Raji (cell line): ENCODE data around the gene AK8.

Source experiments
- POLR2A ChIP-seq: IDR thresholded peaks from 2 replicates; pipeline ENCODE4 v1.6.1; 2011; ENCODE audit warnings: low read depth, low read length, control low read depth; ENCODE audit not compliant: insufficient read depth

The AK8 gene

DNA sequence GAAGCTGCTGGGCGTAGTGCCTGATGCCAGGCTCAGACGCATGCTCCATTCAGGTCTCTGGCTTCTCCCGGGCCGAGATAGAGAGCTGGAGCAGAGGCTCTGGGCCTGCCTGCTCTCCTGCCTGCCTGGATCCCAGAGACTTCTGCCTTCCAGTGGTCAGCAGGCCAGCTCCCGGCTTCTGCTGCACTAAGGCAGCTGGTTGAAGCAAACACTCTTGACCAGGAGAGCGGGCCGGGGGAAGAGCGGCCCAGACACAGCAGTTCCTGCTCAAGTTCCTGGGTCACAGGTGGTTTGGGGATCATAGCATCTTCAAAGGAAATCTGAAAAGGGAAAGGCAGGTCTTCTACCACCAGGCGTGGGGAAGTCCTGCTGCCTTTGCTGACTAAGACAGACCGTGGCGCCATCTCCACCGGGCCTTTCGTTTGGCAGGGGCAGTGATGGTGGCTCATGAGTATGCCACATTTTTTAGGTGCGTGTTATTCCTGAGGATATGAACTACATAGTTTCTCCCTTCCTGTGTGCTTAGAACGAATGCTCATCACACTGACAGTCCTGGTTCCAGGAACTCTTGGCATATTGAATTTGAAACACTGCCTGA lies 31.1 kb downstream of the AK8 start:
- TF ChIP-seq POLR2A, result no peak

DNA sequence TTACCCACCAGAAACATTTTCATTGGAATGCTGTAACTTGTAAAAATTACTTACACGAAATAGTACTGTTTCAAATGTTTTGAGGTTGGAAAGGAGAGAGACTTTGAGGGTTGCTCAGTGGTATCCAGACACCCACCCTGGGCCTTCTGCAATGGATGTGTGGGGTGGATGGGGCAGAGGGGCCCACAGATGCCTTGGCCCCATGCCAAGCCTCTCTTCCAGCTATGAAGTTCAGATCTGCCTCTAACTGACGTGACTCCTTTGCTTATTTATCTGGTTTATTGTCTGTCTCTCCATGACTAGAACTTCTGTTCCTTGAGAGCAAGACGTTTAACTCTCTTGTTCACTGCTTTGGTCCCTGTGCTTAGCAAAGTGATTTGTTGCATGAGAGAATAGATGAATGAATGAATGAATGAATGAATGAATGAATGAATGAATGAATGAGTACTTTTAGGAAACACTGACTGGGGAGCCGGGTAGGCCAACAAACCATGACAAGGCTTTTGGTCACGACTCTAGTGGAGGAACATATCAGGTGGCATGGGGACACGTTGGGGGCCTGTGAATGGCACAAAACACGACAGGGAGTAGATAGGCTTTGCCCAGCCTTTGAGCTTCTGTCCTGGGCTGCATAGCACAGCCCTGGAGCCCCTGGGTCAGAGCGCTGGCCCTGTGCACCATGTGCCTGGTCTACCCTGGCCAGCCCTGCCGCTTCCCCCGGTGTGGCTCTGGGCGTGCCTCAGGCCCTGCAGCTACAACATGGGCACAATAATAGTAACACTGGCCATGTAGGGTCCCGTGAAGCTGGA lies 31.8 kb downstream of the AK8 start:
- no peak for TF ChIP-seq POLR2A

DNA sequence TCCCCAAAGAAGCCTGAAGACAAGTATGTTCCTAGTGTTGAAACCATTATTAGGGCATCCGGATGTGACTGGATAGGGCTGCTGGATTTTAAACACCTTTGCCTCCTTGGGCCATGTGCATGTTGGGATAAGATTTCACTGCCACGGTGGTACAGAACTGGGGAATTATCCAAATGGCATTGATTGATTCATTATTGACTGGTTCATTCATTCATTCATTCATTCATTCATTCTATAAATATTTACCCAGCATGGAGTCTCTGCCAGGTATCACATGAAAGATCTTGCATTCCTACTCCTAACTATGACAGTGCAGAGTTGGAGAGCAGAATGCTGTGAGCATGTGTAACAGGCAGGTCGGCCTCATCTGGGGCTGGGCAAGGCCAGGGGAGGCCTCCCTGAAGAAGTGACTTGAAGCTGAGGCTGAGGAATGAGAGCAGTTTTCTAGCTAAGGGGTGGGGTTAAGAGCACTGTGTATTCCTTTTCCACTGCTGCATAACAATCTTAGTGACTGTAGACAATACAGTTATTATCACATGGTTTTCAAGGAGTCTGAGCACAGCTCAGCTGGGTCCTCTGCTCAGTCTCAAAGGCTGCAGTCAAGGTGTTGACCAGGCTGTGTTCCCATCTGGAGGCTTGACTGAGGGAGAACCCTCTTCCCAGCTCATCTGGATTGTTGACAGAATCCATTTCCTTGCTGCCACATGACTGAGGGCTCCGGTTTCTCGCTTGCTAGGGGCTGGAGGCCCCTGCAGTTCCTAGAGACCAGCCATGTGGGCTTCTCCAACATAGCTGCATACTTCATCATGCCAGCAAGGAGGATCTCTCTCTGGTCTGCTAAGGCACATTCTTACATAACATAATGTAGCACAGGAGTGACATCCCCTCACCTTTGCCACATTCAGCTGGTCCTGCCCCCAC lies 35.7 kb downstream of the AK8 start:
- no peak for TF ChIP-seq POLR2A

DNA sequence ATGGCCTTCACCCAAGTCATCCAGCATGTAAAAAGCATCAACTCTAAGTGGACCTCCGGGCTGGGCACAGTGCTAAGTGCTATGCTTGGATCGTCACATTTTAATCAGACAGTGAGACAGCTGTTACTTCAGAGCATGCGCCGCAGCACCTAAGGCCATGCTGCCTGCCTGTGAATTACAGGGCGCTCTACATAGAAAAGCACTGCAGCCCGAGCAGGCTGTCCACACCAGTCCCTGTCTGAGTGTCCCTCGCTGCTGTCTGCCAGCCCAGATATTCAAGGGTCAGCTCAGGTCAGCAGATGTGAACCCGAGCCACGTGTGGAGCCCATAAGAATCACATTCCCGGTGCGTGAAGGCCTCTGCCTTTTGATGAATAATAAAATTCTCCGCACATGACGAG lies 37.1 kb downstream of the AK8 start:
- TF ChIP-seq POLR2A, result no peak

DNA sequence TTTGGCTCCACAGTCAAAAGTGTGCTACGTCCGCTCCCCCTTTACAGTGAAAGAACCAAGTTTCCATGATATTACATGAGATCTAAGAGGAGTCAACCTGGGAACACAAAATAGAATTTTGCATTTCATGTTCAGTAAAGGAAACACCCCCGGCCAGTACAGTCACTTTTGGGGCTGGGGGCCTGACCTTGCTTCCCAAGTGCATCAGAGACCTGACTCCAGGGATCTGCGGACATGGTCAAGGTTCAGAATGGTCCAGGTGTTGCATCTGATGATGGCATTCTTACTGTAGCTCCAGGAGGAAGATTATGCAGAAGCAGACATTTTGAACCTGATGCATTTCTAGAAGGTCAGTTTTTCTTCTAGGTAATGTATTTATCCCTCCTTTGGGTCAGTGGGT lies 39.8 kb downstream of the AK8 start:
- no peak for TF ChIP-seq POLR2A

DNA sequence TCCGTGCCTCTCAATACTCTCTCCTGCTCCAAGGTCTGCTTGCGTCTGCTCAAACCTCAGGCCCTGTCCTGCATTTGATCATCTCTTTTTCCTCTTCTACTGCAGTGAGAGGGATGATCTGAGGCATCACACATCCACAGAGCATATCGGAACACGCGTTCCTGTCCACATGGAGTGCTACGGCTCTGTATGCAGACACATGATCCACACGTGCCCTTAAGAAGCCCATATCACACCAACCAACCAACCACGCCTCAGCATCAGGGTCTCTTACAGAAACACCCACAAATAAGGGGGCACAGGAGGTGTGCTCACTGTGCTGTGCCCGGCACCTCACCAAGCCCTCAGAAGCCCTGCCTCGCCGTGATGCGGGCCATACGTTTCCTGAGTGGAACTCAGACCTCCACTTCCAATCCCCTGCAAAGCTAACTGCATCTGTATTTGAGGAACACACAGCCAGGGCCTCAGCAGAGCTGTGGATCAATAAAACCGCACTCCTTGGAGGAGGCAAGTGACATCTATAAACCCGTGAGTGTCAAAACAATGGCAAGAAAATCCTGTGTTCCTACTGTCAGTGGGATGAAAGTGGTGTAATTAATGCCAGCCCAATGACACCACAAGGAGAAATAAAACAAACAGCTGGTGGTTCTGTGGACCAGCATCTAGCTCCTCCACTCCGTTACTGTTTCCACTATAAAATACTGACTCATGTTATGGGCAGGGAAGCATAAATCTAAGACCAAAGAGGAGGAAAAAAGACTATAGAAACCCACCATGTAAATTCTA lies 40.4 kb downstream of the AK8 start:
- TF ChIP-seq POLR2A, result no peak

DNA sequence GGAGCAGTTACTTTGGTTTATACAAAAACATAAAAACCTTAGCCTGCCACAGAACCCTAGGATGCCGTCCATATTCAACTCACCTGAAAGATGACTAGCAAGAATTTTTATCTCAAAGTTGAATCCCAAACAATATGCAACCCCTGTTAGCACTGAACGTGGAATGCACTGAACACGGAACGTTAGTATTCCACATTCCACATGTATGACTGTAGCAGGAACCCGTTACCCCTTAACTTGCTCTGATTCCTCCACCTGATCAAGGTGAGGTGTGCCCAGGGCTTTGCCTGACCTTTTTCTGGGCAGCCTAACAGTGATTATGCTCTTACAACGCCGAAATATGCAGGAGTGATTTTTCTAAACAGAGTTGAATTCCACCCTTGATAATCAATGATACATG lies 43.7 kb downstream of the AK8 start:
- TF ChIP-seq POLR2A, result no peak

DNA sequence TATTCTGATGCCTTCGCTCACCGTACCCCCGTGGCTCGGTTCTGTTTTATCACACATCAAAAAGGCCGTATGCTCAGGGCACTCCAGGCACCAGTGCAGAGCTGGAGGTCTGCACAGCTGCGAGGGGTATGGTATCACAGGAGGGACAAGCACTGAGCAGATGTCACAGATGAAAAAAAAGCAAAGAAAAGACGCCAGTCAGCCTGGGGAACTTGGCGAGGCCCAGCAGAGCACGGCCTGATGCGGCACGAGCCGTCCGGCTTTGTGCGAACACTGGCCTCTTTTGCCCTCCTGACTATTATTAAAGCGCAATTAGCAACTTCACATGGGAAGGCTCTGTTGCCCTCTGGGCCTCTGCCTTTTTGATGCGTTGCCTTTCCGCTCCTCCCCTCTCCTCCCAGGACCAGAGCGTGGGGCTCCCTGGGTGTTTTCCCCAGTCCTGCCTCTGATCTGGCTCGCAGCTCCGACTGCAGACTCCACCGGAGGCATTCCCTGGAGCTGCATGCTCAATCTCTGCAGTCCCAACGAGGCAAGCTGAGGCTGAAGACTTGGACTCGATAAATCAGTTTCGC lies 44.4 kb downstream of the AK8 start:
- no peak for TF ChIP-seq POLR2A

DNA sequence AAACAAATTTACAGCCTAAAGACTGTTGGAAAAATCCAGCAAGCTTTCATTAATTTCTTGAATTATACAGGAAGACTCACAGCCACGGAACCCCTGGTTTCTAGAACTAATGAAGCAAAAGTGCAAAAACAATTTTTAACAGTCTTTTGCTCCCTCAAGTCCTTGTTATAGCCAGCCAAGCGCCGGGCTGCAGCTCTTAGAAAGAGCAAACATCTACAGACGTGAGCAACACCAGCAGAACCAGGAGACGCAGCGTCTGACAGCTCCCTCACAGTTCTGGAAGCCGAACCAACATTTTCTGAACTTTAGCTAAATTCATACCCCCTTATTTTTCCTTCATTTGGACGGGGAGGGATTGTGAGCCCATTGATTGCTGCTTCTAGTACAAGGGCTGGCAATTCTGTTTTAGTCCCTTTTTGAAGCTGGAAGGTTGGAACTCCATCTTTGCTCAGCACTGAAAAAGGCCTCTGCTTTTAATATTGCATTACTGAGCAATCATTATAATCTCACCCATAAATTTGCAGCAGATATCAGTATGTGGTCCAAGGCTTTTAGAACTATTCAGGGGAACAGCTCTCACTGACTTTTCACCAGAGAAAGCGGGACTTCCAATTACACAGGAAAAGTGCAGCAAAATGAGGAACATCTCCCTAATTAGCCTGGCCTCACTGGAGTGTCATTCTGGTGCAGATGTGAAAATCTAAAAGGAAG lies 45.8 kb downstream of the AK8 start:
- no peak for TF ChIP-seq POLR2A

DNA sequence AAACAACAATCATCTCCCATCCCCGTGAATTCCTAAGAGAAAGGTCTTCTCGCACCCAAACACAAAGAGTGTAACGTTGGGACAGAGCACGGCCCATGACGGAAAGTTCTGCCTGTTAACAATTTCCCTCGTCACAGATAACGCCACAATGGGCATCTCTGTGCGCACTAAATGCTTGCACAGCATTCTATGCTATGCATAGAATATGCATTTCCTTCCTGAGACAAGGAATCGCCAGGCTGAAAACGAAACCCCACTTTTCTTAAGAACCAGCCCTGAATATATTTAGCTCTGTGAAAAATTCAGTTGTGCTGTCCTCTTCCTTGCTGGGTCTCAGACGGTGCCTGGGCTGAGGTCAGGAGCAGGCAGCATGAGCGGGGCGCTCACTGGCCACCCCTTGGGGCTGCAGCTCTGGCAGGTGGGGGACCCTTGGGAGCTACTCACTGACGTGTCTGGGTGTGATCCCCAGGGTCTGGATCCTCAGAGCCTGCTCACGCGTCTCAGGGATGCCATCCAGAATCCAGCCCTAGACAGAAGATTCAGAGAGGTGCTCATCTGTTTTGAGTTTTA lies 49.8 kb downstream of the AK8 start:
- no peak for TF ChIP-seq POLR2A

DNA sequence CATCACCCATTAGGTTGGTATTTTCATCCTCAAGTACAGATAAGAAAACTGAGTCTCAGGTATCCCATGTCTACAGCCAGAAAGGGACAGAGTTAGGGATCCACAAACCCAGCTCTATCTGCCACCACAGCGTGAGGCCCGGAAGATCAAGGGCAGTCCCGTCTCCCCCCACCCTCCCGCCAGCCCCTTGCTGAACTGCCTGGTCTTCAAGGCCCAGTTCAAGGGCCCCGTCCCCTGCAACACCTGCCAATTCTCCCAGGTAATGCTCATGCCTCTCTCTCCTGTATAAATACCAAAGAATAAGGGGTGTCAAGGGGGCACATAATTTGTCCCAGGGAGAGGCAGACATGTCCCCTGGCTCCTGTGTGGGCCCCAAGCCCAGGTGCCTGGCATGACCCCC lies 50.7 kb downstream of the AK8 start:
- TF ChIP-seq POLR2A, result no peak

DNA sequence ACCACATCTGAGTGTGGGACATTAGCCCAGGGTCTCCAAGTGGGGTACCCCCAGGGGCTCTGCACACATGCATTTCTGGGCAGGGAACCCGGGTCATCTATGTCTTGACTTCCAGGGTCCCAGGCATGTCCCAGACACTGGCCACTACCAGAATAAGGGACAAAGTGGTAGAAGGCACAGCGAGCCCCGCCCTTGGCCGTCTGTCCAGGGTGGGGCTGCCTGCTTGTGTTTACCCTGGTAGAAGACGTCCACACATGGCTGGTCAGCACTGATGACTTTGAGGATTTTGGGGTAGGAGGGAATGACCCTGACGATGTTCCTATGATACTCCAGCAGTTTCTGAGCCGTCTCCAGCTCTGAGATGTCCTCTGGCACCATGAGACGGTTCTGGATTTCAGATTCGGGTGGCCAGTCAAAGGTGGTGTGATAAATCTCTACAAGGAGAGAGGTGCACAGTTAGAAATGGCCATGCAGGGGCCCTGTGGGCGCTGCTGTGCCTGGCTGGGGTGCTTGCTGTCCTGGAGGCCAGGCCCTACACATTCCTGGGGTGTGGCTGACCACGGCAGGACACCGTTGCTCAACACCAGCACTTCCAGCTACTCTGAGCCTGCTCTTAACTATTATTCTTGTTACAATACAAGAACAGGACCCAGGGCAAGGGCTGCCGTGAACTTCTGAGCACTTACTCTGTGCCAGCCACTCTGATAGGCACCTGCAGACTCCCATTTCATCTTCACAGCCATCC lies 51.3 kb downstream of the AK8 start:
- TF ChIP-seq POLR2A, result no peak

DNA sequence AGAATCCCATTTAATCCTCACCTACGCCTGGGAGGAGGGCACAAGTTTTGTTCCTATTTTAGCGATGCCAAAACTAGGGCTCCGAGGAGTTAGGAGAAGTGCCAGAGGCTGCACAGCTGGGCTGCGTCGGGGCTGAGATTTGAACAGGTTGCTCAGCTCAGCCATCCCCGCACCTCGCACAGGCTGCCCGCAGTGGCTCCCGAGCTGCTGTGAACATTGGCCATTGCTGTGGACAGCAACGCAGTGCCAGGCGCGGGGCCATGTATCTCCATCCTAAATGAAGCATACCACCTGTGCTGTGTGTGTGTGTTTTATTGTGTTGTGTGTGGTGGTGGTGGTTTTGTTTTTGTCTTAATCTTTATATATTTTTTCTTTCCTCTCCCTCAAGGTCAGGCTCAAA lies 52.0 kb downstream of the AK8 start:
- TF ChIP-seq POLR2A, result no peak
